Fibroblast of peridontal ligament (primary cell): ENCODE measurements around the gene EGFL7.
"Not testable (repeated sequence)": the region's sequence is repeated elsewhere in the genome, so short reads cannot be mapped to it uniquely, and the experiment has no call there.

ENCODE experiments used
- DNase-seq: peaks from one replicate; pipeline ENCODE4 v3.0.0-alpha.2; 2010; ENCODE audit errors: extremely low read depth

The EGFL7 gene

DNA sequence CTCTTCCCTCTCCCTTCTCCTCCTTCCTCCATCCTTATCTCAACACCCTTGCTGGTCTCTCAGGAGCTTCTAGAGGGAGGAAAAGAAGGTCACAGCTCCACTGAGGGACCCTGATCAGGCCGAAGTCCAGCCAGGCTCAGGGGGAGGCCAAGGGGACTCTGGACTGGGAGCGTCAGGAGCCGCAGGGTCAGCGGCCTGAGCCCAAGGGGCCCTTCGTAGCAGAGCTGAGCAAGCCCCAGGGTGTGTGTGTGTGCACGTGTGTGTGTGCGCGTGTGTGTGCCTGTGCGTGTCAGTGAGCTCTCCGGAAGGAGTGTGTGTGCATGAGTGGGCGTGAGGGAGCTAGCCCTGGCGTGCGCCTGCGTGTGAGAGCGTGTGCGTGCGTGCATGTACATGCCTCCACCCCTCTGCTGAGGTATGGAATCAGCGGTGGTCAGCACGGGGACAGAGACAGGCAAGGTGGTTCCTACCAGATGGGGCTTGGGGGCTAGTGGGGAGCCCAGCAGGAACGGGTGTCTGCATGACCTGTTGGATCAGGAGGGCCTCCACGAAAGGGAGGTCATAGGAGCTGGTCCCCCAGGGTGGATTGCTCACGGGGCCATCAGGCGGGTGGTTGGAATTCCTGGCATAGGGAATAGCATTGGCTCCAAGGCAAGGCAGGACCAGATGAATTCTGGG, 34.6 kb downstream of the EGFL7 start:
- no peak for DNase-seq

- no peak for DNase-seq
These were observed 35.3 kb downstream of the EGFL7 start for GRCh38 chr9:136697821-136698526.

- no peak for DNase-seq
These were observed 36.0 kb downstream of the EGFL7 start for GRCh38 chr9:136698635-136699246.

- DNase-seq, result peak; percentile 58
These were observed 37.6 kb downstream of the EGFL7 start for GRCh38 chr9:136700304-136700703.

DNA sequence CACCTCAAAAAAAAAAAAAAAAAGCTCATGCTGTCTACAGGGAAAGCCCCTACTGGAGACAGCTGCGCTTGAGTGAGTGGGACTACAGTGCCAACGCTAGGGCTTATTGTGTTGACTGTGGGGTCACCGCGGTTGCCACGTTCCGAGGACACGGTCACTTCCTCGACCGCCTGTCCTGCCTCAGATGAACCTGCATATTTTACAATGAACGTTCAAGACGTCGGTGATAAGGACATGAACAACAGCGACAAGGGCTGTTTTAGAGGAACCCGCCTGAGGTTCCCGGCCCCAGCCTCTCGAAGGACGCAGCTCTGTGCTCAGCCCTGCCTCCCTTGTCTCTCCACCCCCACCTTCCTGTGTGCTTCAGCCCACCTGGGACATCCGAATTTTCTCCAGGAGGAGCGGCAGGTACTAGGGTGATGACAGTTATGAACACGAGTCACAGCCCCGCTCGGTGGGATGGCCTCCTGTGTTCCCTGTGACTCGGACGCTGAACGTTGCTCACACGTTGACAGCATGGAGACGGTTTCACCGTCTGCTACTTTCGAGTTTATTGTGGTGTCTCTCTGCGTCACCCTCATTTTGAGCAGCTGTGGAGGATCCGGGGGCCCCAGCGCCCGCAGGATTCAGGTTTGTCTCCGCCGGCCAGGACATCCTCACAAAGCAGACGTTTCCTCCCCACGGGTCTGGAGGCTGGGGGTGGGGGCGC, 38.4 kb downstream of the EGFL7 start:
- no peak for DNase-seq

DNA sequence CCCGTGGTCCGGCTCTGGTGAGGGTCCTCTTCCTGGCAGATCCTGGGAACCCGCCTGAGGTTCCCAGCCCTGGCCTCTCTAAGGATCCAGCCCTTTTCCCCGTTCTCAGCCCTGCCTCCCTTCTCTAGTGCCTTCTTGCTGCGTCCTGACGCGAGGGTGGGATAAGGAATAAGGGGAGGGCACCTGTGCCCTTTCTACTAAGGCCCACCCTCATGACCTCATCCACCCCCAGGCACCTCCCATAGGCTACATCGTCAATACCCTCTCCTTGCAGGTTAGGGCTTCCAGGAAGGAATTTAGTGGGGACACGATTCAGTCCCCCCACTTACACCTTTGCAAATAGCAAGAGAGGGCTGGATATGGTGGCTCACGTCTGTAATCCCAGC, 38.9 kb downstream of the EGFL7 start:
- no peak for DNase-seq

DNA sequence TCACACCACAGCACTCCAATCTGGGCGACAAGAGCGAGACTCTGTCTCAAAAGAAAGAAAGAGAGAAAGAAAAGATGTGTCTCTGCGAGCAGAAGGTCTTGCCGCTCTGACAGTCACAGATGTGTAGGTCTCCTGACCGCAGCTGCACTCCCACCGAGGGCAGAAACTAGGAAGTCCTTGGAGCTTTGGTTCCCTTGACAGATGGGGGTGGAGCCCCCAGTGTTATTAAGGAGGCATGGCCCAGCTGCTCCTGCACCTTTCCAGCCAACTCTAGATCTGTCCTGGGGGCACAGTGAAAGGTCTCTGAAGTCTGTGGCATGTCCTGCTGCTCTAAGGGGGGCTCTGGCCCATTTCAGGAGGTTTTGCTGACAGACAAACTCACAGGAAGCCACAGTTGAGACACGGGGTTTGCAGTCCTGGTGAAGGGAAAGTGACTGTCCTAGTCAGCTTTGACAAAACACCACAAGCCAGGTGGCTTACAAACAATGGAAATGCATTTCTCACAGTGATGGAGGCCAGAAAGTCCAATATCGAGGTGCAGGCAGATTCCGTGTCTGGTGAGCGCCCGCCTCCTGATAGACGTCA, 40.7 kb downstream of the EGFL7 start:
- no peak for DNase-seq

DNA sequence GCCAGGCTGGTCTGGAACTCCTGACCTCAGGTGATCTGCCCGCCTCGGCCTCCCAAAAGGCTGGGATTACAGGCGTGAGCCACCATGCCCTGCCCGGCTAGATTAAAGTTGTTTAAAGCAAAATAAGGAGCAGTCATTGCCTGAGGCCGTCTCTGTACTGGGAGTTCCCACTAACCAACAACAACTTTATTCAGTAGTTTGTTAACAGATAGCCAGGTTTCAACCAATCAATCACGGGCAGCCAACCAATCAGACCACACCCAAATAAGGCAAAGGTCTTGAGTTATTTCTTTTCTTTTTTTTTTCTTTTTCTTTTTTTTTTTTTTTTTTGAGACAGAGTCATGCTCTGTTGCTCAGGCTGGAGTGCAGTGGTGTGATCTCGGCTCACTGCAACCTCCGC, 42.0 kb downstream of the EGFL7 start:
- not testable (repeated sequence) for DNase-seq

DNA sequence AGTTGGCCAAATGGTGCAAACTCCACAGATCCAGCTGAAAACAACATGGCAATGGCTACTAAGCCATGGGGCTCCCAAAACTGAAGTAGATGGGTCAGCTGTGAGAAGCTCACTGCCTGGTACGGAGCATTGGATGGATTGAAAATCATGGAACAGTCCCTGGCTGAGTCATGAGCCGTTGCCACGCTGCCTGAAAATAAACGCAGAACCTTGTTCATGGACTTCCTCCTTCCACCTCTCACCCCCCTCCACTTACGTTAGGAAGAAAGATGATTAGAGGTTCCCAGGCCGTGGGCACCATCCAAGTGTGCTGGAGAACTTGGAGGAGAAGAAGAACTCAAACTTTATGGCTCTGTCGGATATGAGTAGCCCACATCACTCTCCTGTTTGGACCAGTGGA, 42.8 kb downstream of the EGFL7 start:
- no peak for DNase-seq

- no peak for DNase-seq
These were observed 44.3 kb downstream of the EGFL7 start for GRCh38 chr9:136707011-136707410.

DNA sequence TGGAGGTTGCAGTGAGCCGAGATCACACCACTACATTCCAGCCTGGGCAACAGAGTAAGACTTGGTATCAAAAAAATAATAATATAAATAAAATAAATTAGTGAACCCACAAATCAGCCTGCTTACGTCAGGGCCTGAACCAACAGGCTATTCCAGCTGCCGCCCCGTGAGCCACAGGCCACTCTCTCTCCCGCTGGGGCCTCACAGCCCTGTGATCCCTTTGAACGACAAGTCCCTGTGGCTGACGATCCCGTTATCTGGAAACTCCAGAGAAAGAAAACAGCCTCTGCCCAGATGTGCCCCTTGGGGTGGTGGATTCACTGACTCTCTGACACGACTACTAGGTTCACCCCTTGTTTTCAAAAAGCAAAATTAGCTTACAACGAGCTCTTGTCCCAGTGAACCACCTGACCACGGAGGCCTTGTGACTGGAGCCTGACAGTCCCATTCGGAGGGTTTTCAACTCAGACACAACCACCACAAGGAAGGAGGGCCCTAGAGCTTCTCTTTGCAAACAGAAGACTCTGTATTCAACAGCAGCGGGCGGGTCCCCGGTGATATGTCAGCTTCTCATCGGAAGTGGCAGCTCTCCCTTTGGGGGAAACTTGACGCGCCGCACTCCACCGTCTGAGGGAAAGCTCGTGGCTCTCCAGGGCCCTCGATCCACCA, 45.3 kb downstream of the EGFL7 start:
- DNase-seq, result no peak

- DNase-seq, result no peak
These were observed 46.9 kb downstream of the EGFL7 start for GRCh38 chr9:136709454-136710109.

DNA sequence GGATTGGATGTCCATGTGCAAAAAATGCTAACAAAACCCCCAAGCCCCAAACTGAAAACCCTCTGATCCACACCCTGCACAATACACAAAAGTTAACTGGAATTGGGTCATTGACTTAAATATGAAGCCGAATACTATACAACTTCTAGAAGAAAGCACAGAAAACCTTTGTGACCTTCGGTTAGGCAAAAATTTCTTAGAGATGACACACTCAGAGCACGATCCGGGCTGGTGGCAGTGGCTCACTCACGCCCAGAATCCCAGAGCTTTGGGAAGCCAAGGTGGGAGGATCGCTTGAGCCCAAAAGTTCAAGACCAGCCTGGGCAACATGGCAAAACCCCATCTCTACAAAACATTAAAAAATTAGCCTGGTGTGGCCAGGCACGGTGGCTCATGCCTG, 47.8 kb downstream of the EGFL7 start:
- no peak for DNase-seq

GRCh38 chr9:136711219-136711648, 48.5 kb downstream of the EGFL7 start:
- not testable (repeated sequence) for DNase-seq

DNA sequence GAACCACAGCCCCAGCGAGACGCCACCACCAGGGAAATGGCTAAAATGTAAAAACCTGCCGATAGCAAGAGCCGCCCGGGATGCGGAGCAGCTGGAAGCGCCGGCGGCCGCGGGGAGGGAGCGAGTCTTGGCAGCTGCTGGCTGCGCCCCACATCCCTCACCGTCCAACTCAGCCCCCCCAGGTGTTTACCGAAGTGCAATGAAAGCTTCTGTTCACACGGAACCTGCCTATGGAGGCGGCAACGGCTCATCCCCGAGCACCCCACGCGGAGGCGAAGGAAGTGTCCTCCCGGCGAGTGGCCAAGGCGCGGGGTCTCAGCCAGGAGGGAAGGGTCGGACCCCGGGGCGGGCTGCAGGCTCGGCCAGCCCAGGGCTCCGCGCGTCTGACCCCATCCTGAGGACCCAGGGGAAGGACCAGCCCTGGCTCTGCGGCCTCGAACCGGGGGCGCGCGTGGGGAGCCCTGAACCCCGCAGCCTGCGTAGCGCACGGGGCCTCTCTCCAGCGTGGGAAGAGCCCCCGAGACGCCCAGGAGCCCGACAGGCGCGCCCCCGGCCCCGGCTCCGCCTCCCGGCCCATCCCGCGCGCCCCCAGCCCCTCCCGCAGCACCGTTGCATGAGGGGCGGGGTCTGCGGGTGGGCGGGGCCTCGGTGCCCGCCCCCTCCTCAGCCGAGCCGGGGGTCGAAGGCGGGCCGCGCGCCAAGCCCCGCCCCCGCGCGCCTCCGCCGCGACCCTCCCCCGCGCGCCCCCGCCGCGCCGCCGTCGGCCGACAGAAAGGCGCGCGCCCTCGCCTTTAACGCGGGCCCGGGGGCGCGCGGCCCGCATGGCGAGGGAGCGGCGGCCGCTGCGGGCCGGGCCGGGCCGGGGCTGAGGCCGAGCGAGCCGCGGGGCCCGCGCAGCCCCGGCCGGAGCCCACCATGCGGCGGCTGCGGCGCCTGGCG, 49.3 kb downstream of the EGFL7 start, which contains the start of gene DIPK1B:
Gene DIPK1B, plus strand, starts transcription at position 822 of the 939 bp plus-strand sequence. Its CDS starts 94 bp downstream, at position 916.
- DNase-seq, result no peak

GRCh38 chr9:136712690-136713544, 50.2 kb downstream of the EGFL7 start:
- no peak for DNase-seq

DNA sequence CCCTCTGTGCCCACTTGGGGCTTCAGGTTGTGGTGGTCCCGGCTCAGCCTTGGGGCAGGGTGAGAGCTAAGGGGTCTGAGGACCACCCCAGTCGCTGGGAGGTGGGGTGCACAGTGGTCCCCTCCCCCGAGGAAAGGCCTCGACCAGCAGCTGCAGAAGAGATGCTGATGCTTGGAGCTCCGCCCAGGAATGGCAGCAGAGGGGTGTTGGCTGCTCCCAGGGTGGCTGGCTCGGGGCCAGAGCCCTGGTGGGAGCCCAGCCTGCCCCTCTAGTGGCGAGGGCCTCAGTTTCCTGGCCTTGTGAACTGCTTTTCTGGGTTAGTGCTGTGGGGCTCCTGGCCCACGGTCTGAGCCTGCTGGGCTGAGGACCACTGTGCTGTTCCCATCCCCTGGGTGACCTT, 50.8 kb downstream of the EGFL7 start:
- no peak for DNase-seq

DNA sequence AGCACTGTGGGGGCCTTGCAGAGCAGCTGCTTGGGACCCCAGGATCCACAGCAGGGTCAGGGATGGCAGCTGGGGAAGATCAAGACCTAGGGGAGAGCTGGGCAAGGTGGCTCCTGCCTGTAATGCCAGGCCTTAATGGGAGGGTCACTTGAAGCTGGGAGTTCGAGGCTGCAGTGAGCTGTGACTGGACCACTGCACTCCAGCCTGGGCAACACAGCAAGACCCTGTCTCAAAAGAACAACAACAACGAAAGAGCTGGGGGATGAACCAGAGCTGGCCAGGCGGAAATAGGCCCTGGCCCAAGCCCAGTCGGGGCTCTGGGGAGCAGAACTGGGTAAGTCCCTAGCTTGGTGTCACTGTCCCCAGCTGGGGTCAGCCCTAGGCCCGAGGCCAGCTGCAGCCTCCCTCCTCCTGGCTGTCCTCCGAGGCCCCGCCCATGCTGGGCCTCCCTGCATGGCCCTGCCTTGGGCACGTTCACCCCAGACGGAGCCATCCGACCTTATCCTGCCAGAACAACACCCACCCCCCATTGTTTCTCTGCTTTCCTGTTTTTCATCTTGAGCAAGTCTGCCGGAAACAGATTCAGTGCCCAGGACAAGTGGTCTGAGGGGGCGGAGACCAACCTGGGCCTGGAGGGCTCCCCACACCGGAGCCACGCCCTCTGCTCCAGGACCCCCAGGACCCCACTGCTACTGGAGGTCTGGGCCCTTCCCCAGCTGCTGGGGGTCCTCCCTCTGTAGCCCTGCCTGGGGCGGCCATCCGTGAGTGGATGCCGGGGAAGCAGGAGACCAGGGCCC, 51.6 kb downstream of the EGFL7 start:
- DNase-seq, result no peak
